GM12878 (cell line): Measurements from ENCODE around the gene GPR141.

Experiments used
- BHLHE40 ChIP-seq, 2 experiments: fragments of 450-650 bp in 1 of 2; IDR thresholded peaks; 2 replicates each; pipeline ENCODE4 v1.6.1; 2011 to 2017; ENCODE audit warnings: low read depth in 2 of 2, borderline replicate concordance in 1 of 2, improper control_type of control experiment in 1 of 2, low read length in 1 of 2, mild to moderate bottlenecking in 1 of 2
- MXI1 ChIP-seq: fragments of 150-350 bp; IDR thresholded peaks from 2 replicates; pipeline ENCODE4 v1.6.1; 2011; ENCODE audit warnings: low read depth, mild to moderate bottlenecking, inconsistent platforms, low read length, improper control_type of control experiment
- PAX8 ChIP-seq: fragments of 450-650 bp; IDR thresholded peaks from 2 replicates; pipeline ENCODE4 v1.6.1; 2017; ENCODE audit warnings: mild to moderate bottlenecking, moderate library complexity
- POLR2A ChIP-seq: IDR thresholded peaks from 2 replicates; pipeline ENCODE4 v1.6.1; 2011; ENCODE audit warnings: low read depth, mild to moderate bottlenecking, low read length
- RAD21 ChIP-seq: IDR thresholded peaks from 2 replicates; pipeline ENCODE4 v1.6.1; 2011; ENCODE audit warnings: mild to moderate bottlenecking, low read depth, low read length, moderate library complexity; ENCODE audit not compliant: insufficient read depth
- REST ChIP-seq: IDR thresholded peaks from 2 replicates; pipeline ENCODE4 v1.6.1; 2012; ENCODE audit warnings: mild to moderate bottlenecking, low read depth, low read length

- TF ChIP-seq POLR2A (no peak), PAX8 (no peak), RAD21 (no peak), BHLHE40 (IDR thresholded peaks at IDR 0.05; ENCODE audit: borderline replicate concordance in 1 of 2, low read depth in 2 of 2, low read length in 1 of 2) (no peak), REST (no peak), MXI1 (no peak)
These were observed 3.2 kb downstream of the GPR141 start for GRCh38 chr7:37686556-37687345.
